Body of pancreas (tissue), 4 donors: Measurements from ENCODE around the gene HECTD2.

Experiments used
- CTCF ChIP-seq, 7 experiments: fragments of 450-650 bp in 4 of 7; fragments of 200-600 bp in 3 of 7; sonication (generic) in 3 of 7; IDR thresholded peaks; one replicate each; pipeline ENCODE4 v1.5.1; 2016 to 2019; ENCODE audit warnings: antibody characterized with exemption in 7 of 7
- POLR2A ChIP-seq, 3 donors: fragments of 450-650 bp; IDR thresholded peaks; one replicate each; pipeline ENCODE4 v1.6.1; 2016; ENCODE audit warnings: antibody characterized with exemption in 3 of 3, mild to moderate bottlenecking in 2 of 3

- TF ChIP-seq CTCF (IDR thresholded peaks at IDR 0.05): no peak
- TF ChIP-seq POLR2A (IDR thresholded peaks at IDR 0.05): no peak
These were observed 152.9 kb downstream of the HECTD2 start for GRCh38 chr10:91562839-91563581.
